Suppressor macrophage treated with lipopolysaccharide for 1 hour (primary cell): Measurements from ENCODE around the gene TRAF3IP3.

ENCODE experiments used
- DNase-seq, 3 donors: peaks; one replicate each; pipeline ENCODE4 v3.0.0-alpha.2; 2020 to 2022

The TRAF3IP3 gene, protein sequence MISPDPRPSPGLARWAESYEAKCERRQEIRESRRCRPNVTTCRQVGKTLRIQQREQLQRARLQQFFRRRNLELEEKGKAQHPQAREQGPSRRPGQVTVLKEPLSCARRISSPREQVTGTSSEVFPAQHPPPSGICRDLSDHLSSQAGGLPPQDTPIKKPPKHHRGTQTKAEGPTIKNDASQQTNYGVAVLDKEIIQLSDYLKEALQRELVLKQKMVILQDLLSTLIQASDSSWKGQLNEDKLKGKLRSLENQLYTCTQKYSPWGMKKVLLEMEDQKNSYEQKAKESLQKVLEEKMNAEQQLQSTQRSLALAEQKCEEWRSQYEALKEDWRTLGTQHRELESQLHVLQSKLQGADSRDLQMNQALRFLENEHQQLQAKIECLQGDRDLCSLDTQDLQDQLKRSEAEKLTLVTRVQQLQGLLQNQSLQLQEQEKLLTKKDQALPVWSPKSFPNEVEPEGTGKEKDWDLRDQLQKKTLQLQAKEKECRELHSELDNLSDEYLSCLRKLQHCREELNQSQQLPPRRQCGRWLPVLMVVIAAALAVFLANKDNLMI

DNA sequence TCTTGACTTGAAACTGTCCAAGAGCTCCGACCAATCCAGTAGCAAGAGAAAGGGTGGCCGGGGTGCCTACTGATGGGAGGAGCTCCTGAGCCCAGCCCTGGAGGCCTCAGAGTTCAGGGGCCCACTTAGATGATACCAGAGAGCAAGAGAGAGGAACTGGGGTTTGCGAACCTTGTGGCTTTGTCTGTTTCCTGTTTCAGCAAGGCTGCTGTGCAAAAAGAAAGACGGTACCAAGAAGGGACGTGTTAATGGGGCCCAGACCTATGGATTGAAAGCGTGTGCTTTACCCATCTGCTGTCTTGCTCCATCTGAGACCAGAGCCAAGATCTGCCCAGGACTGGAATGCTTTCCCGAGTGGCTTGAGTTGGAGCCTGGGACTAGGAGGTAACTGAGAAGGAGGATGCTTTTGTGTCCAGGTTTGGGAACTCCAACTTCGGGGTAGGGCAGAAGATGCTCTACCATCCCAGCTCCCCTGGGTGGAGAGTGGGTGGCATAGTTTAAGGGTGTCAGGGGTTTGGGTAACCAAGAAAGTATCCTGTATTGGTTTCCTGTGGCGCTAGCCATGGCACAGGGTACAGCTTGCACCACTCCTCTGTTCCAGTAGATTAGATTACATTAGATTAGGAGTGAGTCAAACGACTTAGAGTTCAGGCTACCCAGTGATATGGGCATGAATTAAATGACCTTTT lies at the start of gene TRAF3IP3:
Gene TRAF3IP3 (plus strand): TSS at position 128 of the 689 bp plus-strand sequence. CDS start 3,987 bp downstream, outside the sequence.
- DNase-seq, result peak; percentile 66 to 79 (median 79)

DNA sequence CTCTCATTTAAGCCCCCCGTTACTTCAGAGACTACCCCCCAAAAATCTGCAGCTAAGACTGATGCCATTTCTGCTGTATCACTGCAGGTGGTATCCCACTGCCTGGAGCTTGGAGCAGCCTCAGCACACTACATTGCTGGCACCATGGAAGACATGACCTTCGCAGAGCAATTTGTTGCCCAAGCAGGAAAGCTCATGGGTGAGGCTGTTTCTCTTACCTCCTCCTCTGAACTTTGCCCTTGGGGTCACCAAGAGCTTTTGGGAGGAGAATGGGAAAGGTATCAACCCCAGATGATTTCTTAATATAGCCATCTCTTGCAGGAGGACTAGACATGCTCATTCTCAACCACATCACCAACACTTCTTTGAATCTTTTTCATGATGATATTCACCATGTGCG lies 49.2 kb upstream of the TRAF3IP3 start:
- DNase-seq, result no peak

DNA sequence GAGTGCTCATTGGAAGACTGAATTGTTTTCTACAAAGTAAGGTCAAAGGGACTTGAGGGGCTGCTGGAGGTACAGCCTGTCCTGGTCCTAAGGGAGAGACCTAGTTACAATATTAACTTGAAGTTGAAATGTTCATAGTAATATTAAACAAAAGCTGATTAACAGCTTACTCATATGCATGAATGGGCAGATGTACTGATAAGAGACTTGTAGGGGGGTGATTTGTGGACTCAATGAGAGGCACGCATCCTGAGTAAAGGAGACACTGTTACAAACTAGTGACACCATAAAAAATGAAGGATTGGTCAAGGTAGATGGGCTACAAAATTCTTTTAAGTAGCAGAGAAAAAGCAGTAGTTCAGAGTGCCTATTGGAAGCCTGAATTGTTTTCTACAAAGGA lies 48.5 kb upstream of the TRAF3IP3 start:
- DNase-seq, result no peak

DNA sequence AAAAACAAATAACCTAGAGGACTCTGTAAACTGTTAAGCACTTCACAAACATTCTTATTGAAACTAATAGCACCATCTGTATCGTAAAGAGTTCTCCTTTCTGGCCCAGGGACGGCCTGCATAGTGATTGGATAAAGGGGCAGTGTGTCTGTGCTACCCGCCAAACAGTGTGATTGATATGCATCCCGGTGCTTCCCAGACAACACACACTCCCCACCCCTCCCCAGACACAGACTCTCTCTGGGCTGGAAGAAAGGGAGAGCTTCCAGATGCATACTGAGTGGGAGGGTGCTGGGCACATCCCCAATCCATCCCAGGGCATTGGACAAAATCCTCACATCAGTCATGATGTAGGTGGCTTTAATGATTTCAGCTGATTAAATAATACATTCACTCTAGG lies 47.6 kb upstream of the TRAF3IP3 start:
- no peak for DNase-seq

DNA sequence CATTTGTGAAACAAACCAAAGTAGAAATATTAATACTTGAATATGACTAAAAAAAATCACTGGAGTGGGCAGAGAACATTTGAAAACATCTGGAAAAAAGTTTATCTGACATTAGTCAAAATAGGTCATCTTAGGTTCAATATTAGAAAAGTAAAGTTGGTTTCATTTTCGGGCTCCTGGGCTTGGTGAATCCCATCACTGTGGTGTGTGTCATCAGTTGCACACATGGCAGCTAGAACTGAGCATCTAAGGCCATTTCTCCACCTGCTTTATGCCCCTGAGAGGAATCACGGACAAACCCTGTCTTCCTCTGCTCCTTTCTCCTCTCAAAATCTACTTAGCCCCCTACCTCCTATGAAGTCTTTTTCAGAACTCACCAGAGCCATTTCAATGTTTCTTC lies 45.8 kb upstream of the TRAF3IP3 start:
- DNase-seq, result peak in 1 of 3 donors; percentile 55

DNA sequence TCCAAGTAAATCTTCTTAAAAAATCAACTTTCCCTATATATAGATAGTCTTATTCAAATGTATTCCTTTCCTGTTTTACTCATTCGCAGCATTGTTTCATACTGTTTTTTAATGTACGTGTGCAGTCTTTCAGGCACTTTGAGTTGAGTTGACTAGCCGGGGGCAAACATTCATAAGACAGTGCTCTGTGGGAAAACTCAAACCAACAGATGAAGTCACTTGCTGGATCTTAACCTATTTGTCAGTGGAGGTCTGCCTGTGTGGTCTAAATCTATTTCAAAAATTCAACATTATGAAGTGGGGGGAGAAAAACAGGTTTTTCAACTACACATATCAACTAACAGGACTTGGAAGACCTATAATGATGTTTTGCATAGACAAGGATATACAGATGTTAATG lies 45.0 kb upstream of the TRAF3IP3 start:
- DNase-seq, result no peak

DNA sequence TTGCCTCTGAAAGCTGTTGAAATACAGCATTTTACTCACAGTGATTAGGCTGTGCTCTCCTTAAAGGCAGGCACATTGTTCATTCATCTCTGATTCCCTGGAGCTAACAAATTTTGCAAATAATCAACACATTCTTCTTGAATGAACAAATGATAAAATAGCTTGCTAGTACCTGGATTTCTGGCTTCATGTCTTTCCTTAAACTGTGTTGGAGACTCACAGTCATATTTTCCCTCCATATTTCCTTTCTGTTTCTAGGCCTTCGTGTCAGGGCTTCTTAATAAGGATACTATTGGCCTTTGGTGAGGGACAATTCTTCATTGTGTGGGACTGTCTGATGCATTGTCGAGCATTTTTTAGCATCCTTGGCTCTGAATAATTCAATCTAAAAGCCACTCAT lies 41.5 kb upstream of the TRAF3IP3 start:
- DNase-seq, result no peak

DNA sequence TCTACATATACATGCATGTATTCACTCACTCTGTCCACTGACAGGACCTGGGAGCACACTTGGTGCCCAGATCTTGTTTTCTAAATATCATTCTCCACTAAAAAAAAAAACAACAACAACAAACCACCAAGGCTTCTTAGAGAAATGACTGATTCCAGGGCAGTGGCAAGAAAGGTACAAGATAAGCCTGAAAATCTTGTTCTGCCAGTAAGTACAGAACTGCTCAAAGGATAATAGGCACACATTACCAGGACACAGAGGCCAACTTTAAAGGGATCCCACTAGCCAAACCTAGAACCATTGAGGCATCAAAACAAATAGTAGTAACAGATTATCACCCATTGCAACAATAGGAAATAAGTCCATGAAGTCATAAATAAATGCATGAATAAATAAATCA lies 40.5 kb upstream of the TRAF3IP3 start:
- no peak for DNase-seq

DNA sequence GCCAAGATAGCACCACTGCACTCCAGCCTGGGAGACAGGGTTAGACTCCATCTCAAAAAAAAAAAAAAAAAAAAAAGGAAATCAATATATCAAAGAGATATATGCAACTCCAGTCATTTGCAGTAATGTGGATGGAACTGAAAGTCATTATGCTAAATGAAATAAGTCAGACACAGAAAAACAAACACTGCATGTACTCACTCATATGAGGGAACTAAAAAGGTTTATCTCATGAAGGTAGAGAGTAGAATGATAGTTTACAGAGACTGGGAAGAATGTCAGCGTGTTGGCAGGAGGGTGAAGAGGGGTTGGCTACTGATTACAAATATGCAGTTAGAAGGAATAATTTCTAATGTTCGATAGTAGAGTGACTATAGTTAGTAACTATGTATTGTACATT lies 38.0 kb upstream of the TRAF3IP3 start:
- no peak for DNase-seq

DNA sequence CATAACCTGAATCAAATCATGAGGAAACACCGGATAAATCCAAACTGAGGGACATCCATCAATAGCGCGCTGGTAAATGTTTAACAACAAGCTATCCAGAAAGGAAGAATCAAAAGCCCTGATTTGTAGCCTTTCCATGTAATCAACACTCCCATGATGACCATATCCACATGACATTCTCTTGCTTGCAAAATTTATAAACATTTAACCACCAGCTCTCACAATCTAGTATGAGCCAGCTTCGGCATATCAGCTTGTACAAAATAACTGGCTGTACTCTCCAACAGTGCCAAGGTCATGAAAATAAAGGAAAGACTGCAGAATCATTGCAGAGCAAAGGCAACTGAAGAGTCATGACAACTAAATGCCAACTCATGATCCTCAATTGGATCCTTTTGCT lies 35.5 kb upstream of the TRAF3IP3 start:
- no peak for DNase-seq

DNA sequence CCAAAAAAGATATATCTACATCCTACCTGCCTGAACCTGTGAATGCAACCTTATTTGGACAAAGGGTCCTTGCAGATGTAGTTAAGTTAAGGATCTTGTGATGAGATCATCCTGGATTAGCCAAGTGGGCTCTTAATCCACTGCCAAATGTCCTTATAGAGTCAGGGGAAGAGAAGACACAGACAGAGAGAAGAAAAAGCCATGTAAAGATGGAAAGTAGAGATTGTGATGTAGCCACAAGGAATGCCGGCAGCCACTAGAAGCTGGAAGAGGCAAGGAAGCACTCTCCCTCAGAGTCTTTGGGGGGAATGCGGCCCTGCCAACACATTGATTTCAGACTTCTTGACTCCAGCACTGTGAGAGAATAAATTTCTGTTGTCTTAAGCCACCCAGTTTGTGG lies 35.0 kb upstream of the TRAF3IP3 start:
- no peak for DNase-seq

DNA sequence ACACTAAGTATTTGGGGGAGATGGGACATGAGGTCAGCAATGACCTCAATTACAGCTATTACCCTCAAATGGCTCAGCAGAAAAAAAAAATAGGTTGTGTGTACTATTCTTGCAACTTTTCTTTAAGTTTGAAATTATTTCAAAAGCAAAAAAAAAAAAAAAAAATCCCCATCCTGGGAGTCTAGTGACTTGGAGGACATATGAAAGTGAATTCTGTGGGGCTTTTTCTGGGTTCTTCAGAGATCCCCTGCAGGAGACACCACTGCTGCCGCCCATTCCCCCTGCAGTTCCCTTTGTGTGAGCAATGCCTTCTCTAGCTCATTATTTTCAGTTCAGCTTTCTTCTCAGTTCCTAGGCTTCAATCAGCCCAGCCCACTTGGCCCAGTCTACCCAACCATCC lies 34.5 kb upstream of the TRAF3IP3 start:
- DNase-seq, result peak; percentile 78 to 93 (median 83)

DNA sequence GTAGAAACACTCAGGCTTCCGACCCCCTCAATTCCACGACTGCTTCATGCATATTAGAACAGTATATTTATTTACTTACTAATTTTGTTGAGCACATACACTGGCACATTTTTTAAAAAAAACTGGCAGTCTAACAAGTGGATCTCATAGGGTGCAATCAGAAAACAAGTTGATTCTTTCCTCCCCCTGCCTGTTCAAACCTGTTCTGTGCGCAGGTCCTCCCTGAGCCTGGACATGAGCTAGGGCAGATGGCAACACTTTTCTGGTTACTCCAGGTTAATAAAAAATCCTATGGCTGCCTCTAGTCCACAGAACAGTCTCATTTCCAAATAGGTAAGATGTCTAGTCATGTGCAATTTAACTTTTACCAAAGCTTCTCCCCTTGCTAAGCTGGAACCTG lies 32.6 kb upstream of the TRAF3IP3 start:
- DNase-seq, result no peak

DNA sequence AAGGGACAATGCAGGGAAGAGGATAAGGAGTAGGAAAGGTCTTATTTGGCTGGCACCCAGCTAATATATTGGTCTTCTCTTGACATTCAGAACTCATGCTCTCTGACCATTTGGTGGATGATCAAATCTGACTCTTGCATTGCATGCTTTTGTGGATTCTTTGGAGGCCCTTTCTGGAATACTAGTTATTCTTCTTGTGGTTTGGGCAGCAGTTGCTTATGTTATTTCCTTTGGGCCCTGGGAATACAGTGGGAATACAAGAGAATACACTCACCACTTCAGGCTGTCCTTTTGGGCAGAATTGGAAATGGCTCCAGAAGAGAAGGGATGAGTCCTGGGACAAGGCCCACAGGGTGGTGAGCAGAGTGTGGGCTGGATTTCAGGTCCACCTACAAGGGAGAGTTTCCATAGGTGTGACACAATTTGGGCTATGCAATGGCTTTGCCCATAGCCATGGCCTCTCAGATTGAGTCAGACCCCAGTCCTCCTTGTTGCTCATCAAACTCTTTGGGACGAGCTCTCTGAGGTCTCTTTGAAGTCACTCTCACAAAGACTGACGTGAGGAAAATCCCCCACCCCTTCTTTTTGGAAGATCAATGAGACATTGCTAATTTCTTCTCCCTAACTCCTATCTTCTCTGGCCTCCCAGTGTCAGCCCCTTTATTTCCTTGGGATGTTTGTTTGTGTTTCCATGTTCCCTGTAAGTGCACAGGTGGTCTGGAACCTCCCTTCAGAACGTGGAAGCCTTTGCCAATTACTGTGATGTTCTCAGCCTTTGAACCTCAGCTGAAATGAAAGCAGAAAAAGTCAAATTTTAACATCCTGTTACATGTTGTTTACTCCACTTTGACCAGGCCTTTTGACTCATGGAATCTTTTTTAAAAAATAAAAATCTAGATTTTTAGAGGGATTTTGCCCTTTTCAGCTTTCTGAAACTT lies 31.8 kb upstream of the TRAF3IP3 start:
- DNase-seq, result peak in 1 of 3 donors; percentile 13

DNA sequence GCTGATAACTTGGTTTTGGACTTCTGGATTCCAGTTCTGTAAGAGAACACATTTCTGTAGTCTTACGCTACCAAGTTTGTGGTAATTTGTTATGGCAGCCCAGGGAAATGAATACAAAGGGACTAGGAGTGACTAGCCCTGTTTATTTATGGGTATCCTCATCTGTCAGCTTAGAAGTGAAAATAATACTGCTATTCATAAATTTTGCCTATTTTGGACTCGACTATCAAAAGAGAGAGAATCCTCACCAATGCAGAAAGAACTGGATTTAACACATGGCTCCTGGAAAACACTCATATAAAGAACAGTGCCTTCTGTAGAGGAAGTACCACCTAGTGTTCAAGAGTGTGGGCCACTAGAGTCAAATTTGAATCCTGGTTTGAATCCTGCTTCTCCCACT lies 28.6 kb upstream of the TRAF3IP3 start:
- no peak for DNase-seq

DNA sequence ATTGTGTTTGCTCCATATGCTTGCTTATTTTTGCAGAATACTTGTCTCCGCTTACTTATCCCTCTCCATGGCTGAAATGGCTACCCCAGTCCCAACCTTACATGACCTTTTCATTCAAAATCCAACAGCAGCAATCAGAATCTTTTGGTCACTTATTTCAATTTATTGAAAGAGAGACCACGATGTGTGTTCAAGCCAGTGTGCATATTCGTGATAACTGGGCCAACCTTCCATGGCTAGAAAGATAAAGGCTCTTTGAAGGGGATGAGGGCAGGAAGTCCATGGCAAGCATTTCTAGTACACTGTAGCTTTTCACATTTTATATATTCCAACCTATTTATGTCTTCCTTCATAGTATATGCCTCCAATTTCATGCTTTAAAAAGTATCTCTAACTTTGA lies 28.1 kb upstream of the TRAF3IP3 start:
- no peak for DNase-seq

DNA sequence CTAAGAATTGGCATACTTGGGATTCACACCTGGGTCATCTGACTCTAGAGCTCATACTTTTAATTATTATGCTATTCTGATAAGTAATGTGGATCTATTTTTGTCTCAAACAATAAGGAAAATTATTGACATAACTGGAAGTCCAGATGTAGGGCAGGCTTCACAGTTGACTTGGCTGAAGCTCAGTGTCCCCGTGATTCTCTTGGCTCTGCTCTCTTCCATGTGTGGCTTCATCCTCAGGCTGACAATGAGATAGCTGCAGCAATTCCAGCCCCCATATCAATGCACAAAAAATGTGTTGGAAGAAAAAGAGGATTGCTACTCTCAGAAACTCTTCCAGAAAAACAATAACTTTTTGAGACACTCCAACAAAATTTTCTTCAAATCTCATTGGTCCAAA lies 27.4 kb upstream of the TRAF3IP3 start:
- DNase-seq, result no peak

DNA sequence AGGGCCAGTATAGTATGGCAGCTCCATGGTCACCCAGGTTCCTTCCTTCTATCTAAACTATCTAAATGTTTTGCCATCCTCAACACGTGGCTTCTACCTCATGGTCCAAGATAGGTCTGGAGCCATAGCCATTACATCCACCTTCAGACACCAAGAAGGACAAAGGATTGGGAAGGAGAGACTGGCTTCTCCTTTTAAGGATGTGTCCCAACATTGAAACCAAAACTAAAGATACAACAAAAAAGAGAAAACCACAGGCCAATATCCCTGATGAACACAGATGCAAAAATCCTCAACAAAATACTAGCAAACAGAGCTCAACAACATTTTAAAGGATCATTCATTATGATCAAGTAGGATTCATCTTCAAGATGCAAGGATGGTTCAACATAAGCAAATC lies 26.4 kb upstream of the TRAF3IP3 start:
- peak in 2 of 3 donors; percentile 35 to 36 for DNase-seq

DNA sequence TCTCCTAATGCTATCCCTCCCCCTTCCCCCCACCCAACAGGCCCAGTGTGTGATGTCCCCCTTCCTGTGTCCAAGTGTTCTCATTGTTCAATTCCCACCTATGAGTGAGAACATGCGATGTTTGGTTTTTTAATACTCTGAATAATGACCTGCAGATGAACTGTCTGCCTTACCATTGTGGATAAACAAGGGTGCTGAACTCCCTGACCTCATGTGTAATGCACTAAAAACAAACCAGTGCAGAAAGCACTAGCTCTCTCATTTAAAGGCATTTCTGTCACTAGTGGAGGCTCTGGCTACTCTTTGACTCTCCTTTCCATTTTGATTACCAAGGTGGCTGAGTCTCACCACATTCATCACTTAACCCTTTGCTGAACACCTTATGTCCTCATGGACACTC lies 23.1 kb upstream of the TRAF3IP3 start:
- DNase-seq, result no peak

DNA sequence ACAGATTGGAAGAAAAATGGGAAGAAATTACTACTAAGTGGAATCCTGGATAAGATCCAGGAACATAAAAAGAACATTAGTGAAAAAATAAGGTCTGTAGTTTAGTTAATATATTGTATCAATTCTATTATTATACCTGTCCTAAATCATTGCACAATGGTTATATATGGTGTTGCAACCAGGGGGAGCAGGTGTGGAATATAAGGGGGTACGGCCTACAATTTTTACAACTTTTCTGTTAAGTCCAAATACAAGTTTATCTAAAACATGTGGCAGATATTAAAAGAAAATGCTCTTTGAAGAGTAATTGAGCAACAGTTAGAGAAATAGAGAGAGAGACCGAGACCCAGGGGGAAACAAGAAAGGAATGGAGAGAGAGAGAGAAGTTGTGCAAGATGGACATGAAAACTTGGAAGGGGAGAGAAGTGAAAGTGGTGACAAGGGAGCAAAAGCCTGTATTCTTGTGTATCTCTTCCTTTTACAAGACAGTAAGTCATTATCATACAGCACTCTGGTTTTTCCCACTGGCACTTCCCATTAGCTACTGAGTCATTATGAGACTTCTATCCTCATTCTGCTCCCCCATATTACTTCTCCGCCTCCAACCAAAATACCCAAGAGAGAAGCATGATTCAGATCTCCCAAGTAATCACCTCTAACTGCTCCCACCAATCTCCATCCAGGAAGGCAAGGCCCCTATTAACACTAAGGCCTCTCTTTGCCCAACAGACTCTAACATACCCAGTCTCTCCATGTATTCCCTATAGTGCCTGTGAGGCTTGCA lies 22.3 kb upstream of the TRAF3IP3 start:
- DNase-seq, result peak; percentile 89 to 99 (median 96)

DNA sequence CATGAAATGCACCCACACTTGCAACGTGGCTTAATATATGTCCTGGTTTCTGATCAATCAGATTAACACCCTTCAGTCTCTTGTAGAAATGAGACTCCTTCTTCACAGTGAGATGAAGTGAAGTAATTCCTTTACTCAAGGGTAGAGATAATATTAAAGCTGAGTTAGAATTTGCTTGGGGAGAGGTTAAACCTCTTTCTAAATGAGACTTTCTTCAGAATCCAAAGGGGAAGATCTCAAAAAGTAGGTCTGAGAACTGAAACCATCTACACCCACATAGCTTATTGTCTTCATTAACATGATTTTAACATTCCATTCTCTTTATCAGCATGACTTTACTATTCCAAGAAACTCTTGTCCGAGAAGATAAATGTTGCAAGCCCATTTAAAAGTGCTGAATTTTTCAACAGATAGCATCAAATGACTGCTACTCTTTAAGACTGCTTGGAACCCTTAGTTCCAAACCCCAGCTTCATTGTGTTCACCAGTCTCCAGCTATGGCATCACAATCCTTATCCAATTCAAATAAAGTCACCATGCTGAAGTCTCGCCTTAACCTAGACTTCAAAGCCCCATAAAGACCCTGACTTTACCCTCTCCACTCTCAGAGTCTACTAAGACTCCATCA lies 19.2 kb upstream of the TRAF3IP3 start:
- DNase-seq, result peak in 1 of 3 donors; percentile 65

DNA sequence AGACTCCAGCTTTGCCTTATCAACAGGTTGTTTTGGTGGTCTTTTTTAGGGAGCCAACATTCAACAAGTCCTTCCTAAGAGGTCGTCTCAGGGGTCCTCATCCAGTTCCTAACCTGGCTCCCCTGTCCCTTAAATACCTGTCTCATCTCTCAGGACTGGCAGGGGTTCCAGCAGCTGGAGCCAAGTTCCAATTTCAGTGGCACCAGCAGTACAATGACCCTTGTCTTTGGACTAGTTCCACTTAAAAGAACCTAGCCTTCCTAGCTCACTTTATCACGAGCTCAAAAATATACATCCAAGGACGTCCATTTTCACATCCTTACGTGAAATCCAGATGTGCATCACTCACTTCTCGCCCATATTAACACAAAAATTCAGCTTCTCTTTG lies 18.7 kb upstream of the TRAF3IP3 start:
- no peak for DNase-seq
